Astrocyte (in vitro differentiated cells and primary cell): ENCODE data around the gene SNX10.

Source experiments
- CTCF ChIP-seq: IDR thresholded peaks from 2 replicates; pipeline ENCODE4 v1.5.1; 2011; ENCODE audit warnings: low read depth, mild to moderate bottlenecking, inconsistent platforms, low read length, moderate library complexity; ENCODE audit not compliant: insufficient read depth
- EZH2 ChIP-seq: IDR thresholded peaks from 2 replicates; pipeline ENCODE4 v1.6.1; 2012; ENCODE audit warnings: mild to moderate bottlenecking, low read length, inconsistent platforms; ENCODE audit not compliant: insufficient read depth

GRCh38 chr7:26374647-26375373 is 83.1 kb downstream of the SNX10 start:
- TF ChIP-seq CTCF (no peak), EZH2 (no peak)
